Activated T-cell treated with anti-CD3 and anti-CD28 coated beads, Interleukin-2, amount 50 U/mL, for 72 hours (primary cell): Measurements from ENCODE around the gene EPB41L2. TPM values are rescaled to one million over a fixed set of nuclear protein-coding genes. Genes with fewer than 3 reads are reported as not detected.
A peak's percentile ranks its signal among the peaks of the same experiment; 100 is the strongest.

ENCODE experiments used
- ATAC-seq, 2 donors: fragments of 150-1000 bp; cut with Tn5 transposase; replicated peaks in 1 of 2; 2 replicates each; pipeline ENCODE4 v1.10.0; 2021; ENCODE audit warnings: moderate library complexity in 2 of 2, mild to moderate bottlenecking in 1 of 2
- DNase-seq, 2 donors: peaks; one replicate each; pipeline ENCODE4 v3.0.0; 2021 to 2022; ENCODE audit warnings: mixed read lengths in 1 of 2
- H3K27ac Mint-ChIP-seq: one replicate; pipeline ENCODE4 v1.8.0; 2022; ENCODE audit warnings: mild to moderate bottlenecking, moderate library complexity, mixed read lengths
- H3K27me3 Mint-ChIP-seq: one replicate; pipeline ENCODE4 v1.8.0; 2022; ENCODE audit warnings: low read depth, mixed read lengths
- H3K36me3 Mint-ChIP-seq, 2 donors: one replicate each; pipeline ENCODE4 v1.8.0; 2022; ENCODE audit warnings: mixed read lengths in 2 of 2, mild to moderate bottlenecking in 1 of 2; ENCODE audit not compliant: insufficient read depth in 2 of 2
- H3K4me1 Mint-ChIP-seq: one replicate; pipeline ENCODE4 v1.8.0; 2022; ENCODE audit warnings: low read depth, mixed read lengths
- H3K4me3 Mint-ChIP-seq, 2 donors: one replicate each; pipeline ENCODE4 v1.8.0; 2022; ENCODE audit warnings: mild to moderate bottlenecking in 2 of 2, mixed read lengths in 2 of 2, moderate library complexity in 2 of 2
- H3K9me3 Mint-ChIP-seq, 2 donors: one replicate each; pipeline ENCODE4 v1.8.0; 2022; ENCODE audit warnings: mixed read lengths in 2 of 2
- total RNA-seq, 2 donors: library from RNA; stranded (reverse); gene quantifications; one replicate each; pipeline ENCODE4 v1.2.3, GENCODE V29; 2022

EPB41L2 gene
- total RNA-seq, 2 donors from 2014 or later: 17.5 to 27.4 TPM

- Mint-ChIP-seq H3K4me3 (no peak overlapping the region), H3K36me3 (peaks cover 8 to 10% of the 10 kb centered on the region in 2 donors), H3K9me3 (peaks cover 7 to 9% of the 10 kb centered on the region in 2 donors), H3K27me3 (peaks cover 13% of the 10 kb centered on the region), H3K4me1 (peaks cover 16% of the 10 kb centered on the region), H3K27ac (no peak overlapping the region)
- no peak for ATAC-seq
- no peak for DNase-seq
These were observed 4.8 kb downstream of the EPB41L2 start for GRCh38 chr6:131058236-131058635.

GRCh38 chr6:131054392-131055250 is 8.4 kb downstream of the EPB41L2 start:
- no peak for DNase-seq

DNA sequence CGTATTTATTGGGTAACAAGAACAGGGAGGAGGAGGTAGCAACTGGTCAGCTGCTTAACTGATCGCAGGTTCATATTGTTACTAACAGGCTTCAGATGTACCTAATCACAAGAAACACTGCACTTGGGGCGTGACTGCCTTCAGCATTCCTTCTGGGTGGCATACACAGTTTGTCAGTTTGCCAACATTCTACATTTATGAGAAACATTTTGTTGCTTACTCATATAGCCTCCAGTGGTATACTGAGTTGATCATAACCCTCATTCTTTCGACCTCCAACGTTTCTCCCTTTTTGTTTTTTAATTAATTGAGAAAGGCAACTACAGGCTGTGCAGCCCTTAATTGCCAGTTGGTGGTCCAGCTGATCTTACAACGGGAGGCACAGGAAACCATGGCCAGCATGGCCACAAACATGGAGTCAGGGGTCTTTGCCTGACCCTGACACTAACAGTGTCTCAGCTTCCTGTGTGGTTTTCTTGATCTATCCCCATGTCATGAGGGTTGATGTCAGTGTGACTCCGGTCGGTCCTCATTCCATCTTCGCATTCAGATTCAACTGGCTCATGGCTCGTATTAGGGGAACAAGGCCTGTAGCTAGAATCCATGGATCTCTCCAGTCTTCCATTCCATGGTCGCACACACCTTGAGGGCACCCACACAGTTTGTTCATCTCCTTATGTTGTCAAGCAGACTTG is 9.4 kb downstream of the EPB41L2 start:
- no peaks in the 10 kb centered on the region for H3K27me3 Mint-ChIP-seq
- ATAC-seq (no peak), DNase-seq (no peak)
- H3K27ac Mint-ChIP-seq: no peak overlapping the region
- H3K4me3 Mint-ChIP-seq: no peak overlapping the region
- no peaks in the 10 kb centered on the region for H3K4me1 Mint-ChIP-seq
- peaks cover 11 to 13% of the 10 kb centered on the region in 2 donors for H3K36me3 Mint-ChIP-seq
- peaks cover 7 to 12% of the 10 kb centered on the region in 2 donors for H3K9me3 Mint-ChIP-seq

More at GRCh38 chr6:131054392-131055250, 8.4 kb downstream of the EPB41L2 start:
- H3K9me3 Mint-ChIP-seq: peaks cover 7 to 12% of the 10 kb centered on the region in 2 donors
- H3K27me3 Mint-ChIP-seq: no peaks in the 10 kb centered on the region
- H3K27ac Mint-ChIP-seq: no peak overlapping the region
- no peak overlapping the region for H3K4me3 Mint-ChIP-seq
- peaks cover 11 to 13% of the 10 kb centered on the region in 2 donors for H3K36me3 Mint-ChIP-seq
- no peak for ATAC-seq
- H3K4me1 Mint-ChIP-seq: no peaks in the 10 kb centered on the region

GRCh38 chr6:131052181-131052580 is 10.9 kb downstream of the EPB41L2 start:
- Mint-ChIP-seq H3K9me3 (peaks cover 7 to 12% of the 10 kb centered on the region in 2 donors), H3K27me3 (no peaks in the 10 kb centered on the region)
- no peak for DNase-seq

GRCh38 chr6:131051341-131051740 is 11.7 kb downstream of the EPB41L2 start:
- peaks cover 7 to 12% of the 10 kb centered on the region in 2 donors for H3K9me3 Mint-ChIP-seq
- no peaks in the 10 kb centered on the region for H3K4me1 Mint-ChIP-seq
- H3K27ac Mint-ChIP-seq: no peak overlapping the region
- no peaks in the 10 kb centered on the region for H3K27me3 Mint-ChIP-seq
- H3K36me3 Mint-ChIP-seq: peaks cover 11 to 13% of the 10 kb centered on the region in 2 donors
- ATAC-seq (no peak), DNase-seq (no peak)
- H3K4me3 Mint-ChIP-seq: no peak overlapping the region

More at GRCh38 chr6:131052181-131052580, 10.9 kb downstream of the EPB41L2 start:
- H3K4me1 Mint-ChIP-seq: no peaks in the 10 kb centered on the region
- H3K4me3 Mint-ChIP-seq: no peak overlapping the region
- H3K36me3 Mint-ChIP-seq: peaks cover 11 to 13% of the 10 kb centered on the region in 2 donors
- no peak for ATAC-seq
- no peak overlapping the region for H3K27ac Mint-ChIP-seq

GRCh38 chr6:131049608-131050007 is 13.4 kb downstream of the EPB41L2 start:
- H3K27me3 Mint-ChIP-seq: no peaks in the 10 kb centered on the region
- no peak for DNase-seq
- H3K9me3 Mint-ChIP-seq: peaks cover 7 to 12% of the 10 kb centered on the region in 2 donors
- peaks cover 11 to 13% of the 10 kb centered on the region in 2 donors for H3K36me3 Mint-ChIP-seq
- no peaks in the 10 kb centered on the region for H3K4me1 Mint-ChIP-seq
- no peak for ATAC-seq
- H3K27ac Mint-ChIP-seq: no peak overlapping the region
- no peak overlapping the region for H3K4me3 Mint-ChIP-seq

DNA sequence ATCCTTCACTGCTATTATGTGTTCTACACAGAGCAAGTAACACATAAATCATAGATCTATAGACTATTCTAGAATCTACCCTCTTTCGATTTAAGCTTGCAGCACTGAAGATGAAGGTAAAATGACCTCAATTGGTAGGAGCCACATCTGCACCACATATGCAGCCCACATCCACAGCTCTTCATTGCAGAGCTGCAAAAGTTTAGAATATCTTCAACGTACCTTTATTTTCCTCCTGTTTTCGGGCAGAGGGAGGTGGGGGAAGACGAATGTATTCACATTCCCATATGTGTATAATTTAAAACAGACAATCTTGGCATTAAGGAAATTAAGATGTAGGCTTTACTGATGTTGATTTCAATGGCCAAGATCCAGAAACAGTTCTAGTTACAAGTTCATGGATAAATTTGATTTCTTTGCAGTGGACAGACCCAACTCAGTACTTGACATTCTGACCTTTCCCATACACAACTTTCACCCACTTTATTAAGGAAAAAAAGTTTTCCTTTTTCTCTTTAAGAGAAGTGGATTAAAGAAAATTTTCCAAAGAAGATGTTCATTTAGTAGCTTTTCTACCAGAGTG is 14.0 kb downstream of the EPB41L2 start:
- ATAC-seq (no peak), DNase-seq (no peak)
- Mint-ChIP-seq H3K4me1 (no peaks in the 10 kb centered on the region), H3K27ac (no peak overlapping the region), H3K9me3 (peaks cover 2 to 7% of the 10 kb centered on the region in 2 donors), H3K4me3 (no peak overlapping the region), H3K27me3 (no peaks in the 10 kb centered on the region), H3K36me3 (peaks cover 6 to 7% of the 10 kb centered on the region in 2 donors)

DNA sequence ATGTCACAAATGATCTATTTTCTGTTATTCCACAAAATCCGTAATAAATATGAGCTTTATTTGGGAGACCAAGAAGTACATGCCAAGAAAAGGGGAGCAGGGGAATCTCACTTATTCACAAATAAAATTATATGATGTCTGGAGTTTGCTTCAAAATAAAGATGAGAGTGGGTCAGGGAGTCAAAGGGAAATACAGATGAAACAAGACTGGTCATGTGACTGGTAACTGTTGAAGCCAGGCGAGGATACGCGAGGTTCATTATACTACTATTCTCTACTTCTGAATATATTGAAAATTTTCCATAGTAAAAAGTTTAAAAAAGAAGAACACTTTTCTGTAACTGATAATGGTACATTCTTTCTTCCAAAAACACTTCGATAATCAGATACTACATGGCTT is 14.6 kb downstream of the EPB41L2 start:
- no peaks in the 10 kb centered on the region for H3K27me3 Mint-ChIP-seq
- H3K4me1 Mint-ChIP-seq: no peaks in the 10 kb centered on the region
- no peak for ATAC-seq
- H3K27ac Mint-ChIP-seq: peak overlapping the region; percentile 55
- peaks cover 2 to 5% of the 10 kb centered on the region in 2 donors for H3K36me3 Mint-ChIP-seq
- peaks cover 0 to 4% of the 10 kb centered on the region in 2 donors for H3K9me3 Mint-ChIP-seq
- no peak for DNase-seq
- no peak overlapping the region for H3K4me3 Mint-ChIP-seq

GRCh38 chr6:131045139-131045538 is 17.9 kb downstream of the EPB41L2 start:
- no peaks in the 10 kb centered on the region for H3K4me1 Mint-ChIP-seq
- H3K27me3 Mint-ChIP-seq: no peaks in the 10 kb centered on the region
- ATAC-seq: no peak
- DNase-seq: no peak
- no peak overlapping the region for H3K27ac Mint-ChIP-seq
- H3K9me3 Mint-ChIP-seq: no peaks in the 10 kb centered on the region
- no peaks in the 10 kb centered on the region for H3K36me3 Mint-ChIP-seq
- H3K4me3 Mint-ChIP-seq: no peak overlapping the region

- H3K27me3 Mint-ChIP-seq: no peaks in the 10 kb centered on the region
- no peak for DNase-seq
- no peaks in the 10 kb centered on the region for H3K4me1 Mint-ChIP-seq
- H3K27ac Mint-ChIP-seq: no peak overlapping the region
- no peak for ATAC-seq
- no peaks in the 10 kb centered on the region for H3K36me3 Mint-ChIP-seq
- no peaks in the 10 kb centered on the region for H3K9me3 Mint-ChIP-seq
- no peak overlapping the region for H3K4me3 Mint-ChIP-seq
These were observed 19.1 kb downstream of the EPB41L2 start for GRCh38 chr6:131043902-131044447.

DNA sequence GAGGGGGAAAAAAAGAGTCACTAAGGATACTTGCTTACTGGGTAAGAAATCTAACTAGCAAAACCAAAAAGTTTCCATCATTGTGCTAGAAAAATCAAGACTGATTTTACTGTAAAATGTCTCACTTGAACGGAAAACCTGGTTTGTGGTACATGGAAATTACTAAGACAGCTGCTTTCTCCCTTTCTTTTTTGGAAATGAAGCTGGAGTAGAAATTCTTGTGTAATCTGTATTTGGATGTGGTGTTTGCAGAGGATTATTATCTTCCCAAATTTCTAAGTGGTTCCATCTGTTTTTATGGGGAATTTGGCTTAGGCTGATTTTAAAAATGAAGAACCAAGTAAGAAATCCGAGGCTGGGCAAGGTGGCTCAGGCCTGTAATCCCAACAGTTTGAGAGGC is 20.4 kb downstream of the EPB41L2 start:
- H3K4me3 Mint-ChIP-seq: no peak overlapping the region
- H3K4me1 Mint-ChIP-seq: no peaks in the 10 kb centered on the region
- H3K27ac Mint-ChIP-seq: no peak overlapping the region
- H3K36me3 Mint-ChIP-seq: no peaks in the 10 kb centered on the region
- H3K9me3 Mint-ChIP-seq: no peaks in the 10 kb centered on the region
- no peak for ATAC-seq
- DNase-seq: no peak
- no peaks in the 10 kb centered on the region for H3K27me3 Mint-ChIP-seq

DNA sequence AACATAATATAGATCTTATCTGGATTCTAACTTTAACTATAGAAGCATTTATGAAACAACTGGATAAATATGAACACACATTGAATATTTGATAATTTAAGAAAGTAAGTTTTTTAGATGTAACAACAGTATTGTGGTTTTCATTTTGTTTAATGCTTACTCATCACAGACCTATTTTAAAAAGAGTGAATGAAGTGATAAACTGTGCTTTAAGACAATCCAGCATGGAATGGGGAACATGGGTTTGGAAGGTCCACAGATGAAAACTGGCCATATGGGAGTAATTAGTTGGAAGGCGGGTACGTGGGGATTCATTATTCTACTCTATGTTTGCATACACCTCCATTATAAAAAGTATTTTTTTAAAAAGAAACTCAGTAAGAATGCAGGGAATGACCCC is 21.2 kb downstream of the EPB41L2 start:
- Mint-ChIP-seq H3K9me3 (no peaks in the 10 kb centered on the region), H3K4me1 (no peaks in the 10 kb centered on the region), H3K27me3 (no peaks in the 10 kb centered on the region), H3K27ac (no peak overlapping the region), H3K4me3 (no peak overlapping the region), H3K36me3 (no peaks in the 10 kb centered on the region)
- no peak for ATAC-seq
- no peak for DNase-seq

DNA sequence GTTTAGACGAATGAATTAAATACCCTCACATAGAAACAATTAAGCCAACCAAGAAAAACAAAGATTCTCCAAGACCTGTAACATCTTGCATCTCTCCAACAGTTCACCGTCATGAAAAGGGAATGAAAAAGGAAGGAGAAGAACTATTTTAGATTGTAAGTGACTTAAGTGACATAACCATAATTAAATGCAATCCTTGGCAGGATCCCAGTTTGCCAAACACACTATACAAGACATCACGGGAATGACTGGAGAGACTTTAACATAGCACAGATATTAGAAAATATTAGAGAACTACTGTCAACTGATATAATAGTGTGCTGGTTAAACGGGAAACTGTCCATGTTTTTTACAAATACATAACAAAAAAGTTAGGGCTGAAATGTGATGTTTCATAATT is 22.2 kb downstream of the EPB41L2 start:
- H3K4me1 Mint-ChIP-seq: no peaks in the 10 kb centered on the region
- ATAC-seq: no peak
- no peaks in the 10 kb centered on the region for H3K36me3 Mint-ChIP-seq

More for the DNA sequence above, 22.2 kb downstream of the EPB41L2 start:
- Mint-ChIP-seq H3K4me3 (no peak overlapping the region), H3K27me3 (no peaks in the 10 kb centered on the region), H3K27ac (no peak overlapping the region), H3K9me3 (no peaks in the 10 kb centered on the region)
- no peak for DNase-seq
